Choroid plexus epithelial cell (primary cell): ENCODE data around the gene MSANTD1.

ENCODE experiments used
- DNase-seq: peaks from one replicate; pipeline ENCODE4 v3.0.0-alpha.2; 2010; ENCODE audit warnings: low read depth
- H3K4me3 ChIP-seq: 2 replicates; pipeline ENCODE4 v1.5.1; 2011; ENCODE audit warnings: low read depth, mild to moderate bottlenecking, control low read depth, low read length, moderate library complexity
- TF ChIP-seq, protein P1 (sequence below): conservative IDR thresholded peaks from 2 replicates; pipeline ENCODE4 v1.5.1; 2011; ENCODE audit warnings: low read depth, mild to moderate bottlenecking, control low read depth, inconsistent platforms, low read length, moderate library complexity

Gene MSANTD1

DNA sequence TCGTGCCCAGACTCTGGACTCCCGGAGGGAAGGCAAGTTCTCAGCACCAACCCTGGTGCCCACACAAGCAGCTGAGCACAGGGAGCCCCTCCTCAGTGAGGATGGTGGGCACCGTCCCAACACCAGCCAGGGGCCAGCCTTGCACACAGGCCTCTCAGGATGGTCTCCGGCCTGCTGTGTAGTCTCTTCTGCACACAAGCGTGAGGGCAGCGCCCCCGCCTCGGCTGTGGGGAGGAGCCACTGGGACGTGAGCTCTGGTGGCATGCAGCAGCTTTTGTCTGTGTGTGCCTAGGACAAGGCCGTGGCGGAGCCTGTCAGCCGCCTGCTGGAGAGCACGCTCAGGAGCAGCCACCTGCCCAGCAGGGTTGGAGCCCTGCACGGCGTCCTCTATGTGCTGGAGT, 16.1 kb upstream of the MSANTD1 start:
- TF ChIP-seq, protein P1, sequence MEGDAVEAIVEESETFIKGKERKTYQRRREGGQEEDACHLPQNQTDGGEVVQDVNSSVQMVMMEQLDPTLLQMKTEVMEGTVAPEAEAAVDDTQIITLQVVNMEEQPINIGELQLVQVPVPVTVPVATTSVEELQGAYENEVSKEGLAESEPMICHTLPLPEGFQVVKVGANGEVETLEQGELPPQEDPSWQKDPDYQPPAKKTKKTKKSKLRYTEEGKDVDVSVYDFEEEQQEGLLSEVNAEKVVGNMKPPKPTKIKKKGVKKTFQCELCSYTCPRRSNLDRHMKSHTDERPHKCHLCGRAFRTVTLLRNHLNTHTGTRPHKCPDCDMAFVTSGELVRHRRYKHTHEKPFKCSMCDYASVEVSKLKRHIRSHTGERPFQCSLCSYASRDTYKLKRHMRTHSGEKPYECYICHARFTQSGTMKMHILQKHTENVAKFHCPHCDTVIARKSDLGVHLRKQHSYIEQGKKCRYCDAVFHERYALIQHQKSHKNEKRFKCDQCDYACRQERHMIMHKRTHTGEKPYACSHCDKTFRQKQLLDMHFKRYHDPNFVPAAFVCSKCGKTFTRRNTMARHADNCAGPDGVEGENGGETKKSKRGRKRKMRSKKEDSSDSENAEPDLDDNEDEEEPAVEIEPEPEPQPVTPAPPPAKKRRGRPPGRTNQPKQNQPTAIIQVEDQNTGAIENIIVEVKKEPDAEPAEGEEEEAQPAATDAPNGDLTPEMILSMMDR, result no peak
- no peak overlapping the region for H3K4me3 ChIP-seq
- no peak for DNase-seq

- DNase-seq, result peak; percentile 39
- TF ChIP-seq, protein P1, result peak; percentile 24
- H3K4me3 ChIP-seq, result no peak overlapping the region
Observed at GRCh38 chr4:3233391-3234071, 15.4 kb upstream of the MSANTD1 start.

- no peak for DNase-seq
- TF ChIP-seq, protein P1, result no peak
- H3K4me3 ChIP-seq, result no peak overlapping the region
Observed at GRCh38 chr4:3234171-3235029, 14.6 kb upstream of the MSANTD1 start.

DNA sequence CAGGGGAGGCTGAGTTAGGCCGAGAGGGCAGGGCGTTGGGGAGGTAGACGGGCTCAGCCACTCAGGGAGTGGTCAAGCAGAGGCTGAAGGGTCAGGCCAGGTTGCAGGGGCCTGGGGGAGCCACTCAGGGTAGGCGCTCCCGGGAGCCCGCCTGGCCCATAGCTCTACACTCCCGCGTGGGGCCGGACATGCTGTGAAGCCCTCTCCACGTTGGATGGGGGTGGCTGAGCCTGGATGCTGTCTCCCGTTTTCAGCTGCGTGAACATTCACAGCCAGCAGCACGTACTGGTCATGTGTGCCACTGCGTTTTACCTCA, 14.0 kb upstream of the MSANTD1 start:
- no peak overlapping the region for H3K4me3 ChIP-seq
- DNase-seq, result no peak
- TF ChIP-seq, protein P1, result no peak

DNA sequence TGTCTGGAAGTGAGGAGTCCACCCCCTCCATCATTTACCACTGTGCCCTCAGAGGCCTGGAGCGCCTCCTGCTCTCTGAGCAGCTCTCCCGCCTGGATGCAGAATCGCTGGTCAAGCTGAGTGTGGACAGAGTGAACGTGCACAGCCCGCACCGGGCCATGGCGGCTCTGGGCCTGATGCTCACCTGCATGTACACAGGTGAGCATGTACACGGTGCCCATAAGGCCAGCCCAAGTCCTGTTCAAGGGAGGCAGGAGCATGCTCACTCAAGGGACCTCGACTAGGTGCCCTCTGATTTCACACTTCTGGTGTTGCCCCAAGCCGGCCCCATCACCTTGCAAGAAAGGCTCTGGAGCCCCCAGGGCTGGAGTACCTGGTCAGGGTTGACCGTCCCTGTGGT, 13.4 kb upstream of the MSANTD1 start:
- no peak for DNase-seq
- TF ChIP-seq, protein P1, result no peak

DNA sequence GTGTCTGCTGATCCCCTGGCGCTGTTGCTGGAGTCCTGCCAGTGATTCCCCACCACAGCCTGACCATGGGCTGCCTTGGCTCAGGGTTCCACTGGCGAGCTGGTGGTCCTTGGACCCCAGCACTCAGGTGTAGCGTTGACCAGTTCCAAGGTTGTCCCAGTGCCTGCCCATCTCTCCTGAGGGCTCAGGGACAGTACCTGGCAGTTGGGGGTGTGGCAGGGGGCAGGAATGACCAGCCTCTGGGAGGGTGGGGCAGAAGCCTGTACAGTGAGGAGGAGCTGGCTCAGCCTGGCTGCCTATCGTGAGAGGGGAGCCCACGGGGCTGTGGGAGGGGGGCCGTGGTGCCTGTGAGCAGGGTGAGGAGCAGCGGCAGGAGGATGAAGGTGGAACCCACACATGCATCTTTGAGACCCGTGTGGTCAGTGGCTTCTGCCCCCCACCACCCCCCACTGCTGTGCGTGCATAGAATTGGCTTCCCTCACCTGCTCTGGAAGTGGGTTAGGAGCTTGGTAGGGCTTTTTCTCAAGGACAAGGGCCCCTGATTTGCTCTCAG, 12.6 kb upstream of the MSANTD1 start:
- H3K4me3 ChIP-seq, result no peak overlapping the region
- DNase-seq, result no peak
- TF ChIP-seq, protein P1, result no peak

More for the DNA sequence above, 13.4 kb upstream of the MSANTD1 start:
- H3K4me3 ChIP-seq, result no peak overlapping the region

GRCh38 chr4:3237266-3237665, 11.7 kb upstream of the MSANTD1 start:
- no peak for DNase-seq
- H3K4me3 ChIP-seq, result no peak overlapping the region
- TF ChIP-seq, protein P1, result no peak
